ENCODE data around the gene CNOT3.

- TF ChIP-seq, protein P1, sequence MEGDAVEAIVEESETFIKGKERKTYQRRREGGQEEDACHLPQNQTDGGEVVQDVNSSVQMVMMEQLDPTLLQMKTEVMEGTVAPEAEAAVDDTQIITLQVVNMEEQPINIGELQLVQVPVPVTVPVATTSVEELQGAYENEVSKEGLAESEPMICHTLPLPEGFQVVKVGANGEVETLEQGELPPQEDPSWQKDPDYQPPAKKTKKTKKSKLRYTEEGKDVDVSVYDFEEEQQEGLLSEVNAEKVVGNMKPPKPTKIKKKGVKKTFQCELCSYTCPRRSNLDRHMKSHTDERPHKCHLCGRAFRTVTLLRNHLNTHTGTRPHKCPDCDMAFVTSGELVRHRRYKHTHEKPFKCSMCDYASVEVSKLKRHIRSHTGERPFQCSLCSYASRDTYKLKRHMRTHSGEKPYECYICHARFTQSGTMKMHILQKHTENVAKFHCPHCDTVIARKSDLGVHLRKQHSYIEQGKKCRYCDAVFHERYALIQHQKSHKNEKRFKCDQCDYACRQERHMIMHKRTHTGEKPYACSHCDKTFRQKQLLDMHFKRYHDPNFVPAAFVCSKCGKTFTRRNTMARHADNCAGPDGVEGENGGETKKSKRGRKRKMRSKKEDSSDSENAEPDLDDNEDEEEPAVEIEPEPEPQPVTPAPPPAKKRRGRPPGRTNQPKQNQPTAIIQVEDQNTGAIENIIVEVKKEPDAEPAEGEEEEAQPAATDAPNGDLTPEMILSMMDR (IDR thresholded peaks at IDR 0.05; ENCODE audit: low read length) = no peak
- no peak for TF ChIP-seq EZH2phosphoT487 (IDR thresholded peaks at IDR 0.05; ENCODE audit: low read length)
Observed at GRCh38 chr19:54152267-54152666, 14.7 kb downstream of the CNOT3 start.
